Thyroid gland (tissue), 4 donors: ENCODE measurements around the gene SETD7.

ENCODE experiments used
- CTCF ChIP-seq, 6 experiments: fragments of 200-600 bp in 3 of 6; fragments of 450-650 bp in 3 of 6; sonication (generic) in 3 of 6; IDR thresholded peaks; one replicate each; pipeline ENCODE4 v1.5.1; 2016 to 2019; ENCODE audit warnings: antibody characterized with exemption in 6 of 6, mild to moderate bottlenecking in 2 of 6, inconsistent platforms in 1 of 6, moderate library complexity in 1 of 6
- POLR2A ChIP-seq, 2 donors: fragments of 450-650 bp; IDR thresholded peaks; one replicate each; pipeline ENCODE4 v1.6.1; 2017; ENCODE audit warnings: antibody characterized with exemption in 2 of 2, mild to moderate bottlenecking in 2 of 2, moderate library complexity in 1 of 2

- TF ChIP-seq CTCF (IDR thresholded peaks at IDR 0.05), result no peak
- TF ChIP-seq POLR2A (IDR thresholded peaks at IDR 0.05), result no peak
Observed at GRCh38 chr4:139554642-139554892, 1.5 kb downstream of the SETD7 start.
